Type B pancreatic cell (in vitro differentiated cells): ENCODE measurements around the gene ST8SIA2. TPM values are rescaled to one million over a fixed set of nuclear protein-coding genes. Genes with fewer than 3 reads are reported as not detected.

Source experiments
- DNase-seq: peaks from one replicate; pipeline ENCODE4 v3.0.0; 2021; ENCODE audit warnings: mixed read lengths; ENCODE audit not compliant: unreplicated experiment; ENCODE audit errors: extremely low spot score
- H3K27ac Mint-ChIP-seq: 2 replicates; pipeline ENCODE4 v1.8.0; 2021; ENCODE audit warnings: mild to moderate bottlenecking, mixed read lengths
- H3K27me3 Mint-ChIP-seq: 2 replicates; pipeline ENCODE4 v1.8.0; 2021; ENCODE audit warnings: mixed read lengths
- H3K36me3 Mint-ChIP-seq: 2 replicates; pipeline ENCODE4 v1.8.0; 2021; ENCODE audit warnings: mixed read lengths
- H3K4me1 Mint-ChIP-seq: one replicate; pipeline ENCODE4 v1.8.0; 2021; ENCODE audit warnings: mixed read lengths; ENCODE audit not compliant: unreplicated experiment
- H3K4me3 Mint-ChIP-seq: 2 replicates; pipeline ENCODE4 v1.8.0; 2021; ENCODE audit warnings: mild to moderate bottlenecking, mixed read lengths
- H3K9me3 Mint-ChIP-seq: 2 replicates; pipeline ENCODE4 v1.8.0; 2021; ENCODE audit warnings: mixed read lengths
- total RNA-seq: library from RNA; stranded (reverse); gene quantifications from 2 replicates; pipeline ENCODE4 v1.2.1, GENCODE V29; 2021; ENCODE audit warnings: low replicate concordance
- TF ChIP-seq, protein P1 (sequence below): fragments of 200-600 bp; sonication (generic); conservative IDR thresholded peaks from 2 replicates; pipeline ENCODE4 v1.5.0; 2021; ENCODE audit warnings: antibody characterized with exemption, mild to moderate bottlenecking

ST8SIA2 gene
- total RNA-seq, 1 donor from 2014 or later: 16.8 TPM

- Mint-ChIP-seq H3K27ac (peak overlapping the region; percentile 83), H3K4me3 (peak overlapping the region; percentile 89), H3K4me1 (peaks cover 11% of the 10 kb centered on the region), H3K36me3 (peaks cover 11% of the 10 kb centered on the region), H3K9me3 (no peaks in the 10 kb centered on the region), H3K27me3 (peaks cover 44% of the 10 kb centered on the region)
- TF ChIP-seq, protein P1, sequence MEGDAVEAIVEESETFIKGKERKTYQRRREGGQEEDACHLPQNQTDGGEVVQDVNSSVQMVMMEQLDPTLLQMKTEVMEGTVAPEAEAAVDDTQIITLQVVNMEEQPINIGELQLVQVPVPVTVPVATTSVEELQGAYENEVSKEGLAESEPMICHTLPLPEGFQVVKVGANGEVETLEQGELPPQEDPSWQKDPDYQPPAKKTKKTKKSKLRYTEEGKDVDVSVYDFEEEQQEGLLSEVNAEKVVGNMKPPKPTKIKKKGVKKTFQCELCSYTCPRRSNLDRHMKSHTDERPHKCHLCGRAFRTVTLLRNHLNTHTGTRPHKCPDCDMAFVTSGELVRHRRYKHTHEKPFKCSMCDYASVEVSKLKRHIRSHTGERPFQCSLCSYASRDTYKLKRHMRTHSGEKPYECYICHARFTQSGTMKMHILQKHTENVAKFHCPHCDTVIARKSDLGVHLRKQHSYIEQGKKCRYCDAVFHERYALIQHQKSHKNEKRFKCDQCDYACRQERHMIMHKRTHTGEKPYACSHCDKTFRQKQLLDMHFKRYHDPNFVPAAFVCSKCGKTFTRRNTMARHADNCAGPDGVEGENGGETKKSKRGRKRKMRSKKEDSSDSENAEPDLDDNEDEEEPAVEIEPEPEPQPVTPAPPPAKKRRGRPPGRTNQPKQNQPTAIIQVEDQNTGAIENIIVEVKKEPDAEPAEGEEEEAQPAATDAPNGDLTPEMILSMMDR: no peak
- no peak for DNase-seq
These were observed 1.5 kb downstream of the ST8SIA2 start for GRCh38 chr15:92395098-92395635.

DNA sequence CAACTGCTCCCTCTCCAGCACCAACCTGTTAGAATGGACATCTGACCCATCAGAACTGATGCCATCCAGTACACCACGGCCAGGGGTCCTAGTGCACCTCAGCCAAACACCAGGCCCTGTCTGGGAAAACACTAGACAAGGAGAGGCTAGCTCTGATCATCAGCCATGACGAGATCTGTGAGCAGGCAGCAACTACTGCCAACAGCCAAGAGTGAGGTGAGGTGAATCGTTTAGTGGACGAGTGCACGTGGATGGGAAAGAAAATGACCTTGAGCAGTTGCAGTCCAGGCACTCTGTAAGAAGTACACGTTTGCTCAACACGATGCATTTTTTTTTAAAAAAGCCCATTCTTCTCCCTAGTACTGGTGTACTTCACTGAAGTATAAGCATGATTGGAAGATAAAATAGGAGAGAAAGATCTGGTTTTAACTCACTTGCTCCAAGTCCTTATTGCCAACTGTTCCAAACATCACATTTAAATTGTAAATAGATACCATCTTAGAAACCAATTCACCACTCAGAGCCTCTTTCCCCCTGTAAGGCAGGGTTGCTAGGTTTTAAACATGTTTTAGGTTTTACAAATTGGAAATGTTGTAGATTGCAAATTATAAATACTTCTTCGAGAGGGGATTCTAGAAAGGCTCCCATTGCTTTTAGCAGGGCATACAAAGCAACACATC is 5.7 kb downstream of the ST8SIA2 start:
- TF ChIP-seq, protein P1: no peak
- DNase-seq: no peak
- H3K36me3 Mint-ChIP-seq: peaks cover 17% of the 10 kb centered on the region
- H3K4me1 Mint-ChIP-seq: peaks cover 15% of the 10 kb centered on the region
- H3K9me3 Mint-ChIP-seq: no peaks in the 10 kb centered on the region
- H3K27me3 Mint-ChIP-seq: peaks cover 14% of the 10 kb centered on the region
- H3K27ac Mint-ChIP-seq: no peak overlapping the region
- no peak overlapping the region for H3K4me3 Mint-ChIP-seq

DNA sequence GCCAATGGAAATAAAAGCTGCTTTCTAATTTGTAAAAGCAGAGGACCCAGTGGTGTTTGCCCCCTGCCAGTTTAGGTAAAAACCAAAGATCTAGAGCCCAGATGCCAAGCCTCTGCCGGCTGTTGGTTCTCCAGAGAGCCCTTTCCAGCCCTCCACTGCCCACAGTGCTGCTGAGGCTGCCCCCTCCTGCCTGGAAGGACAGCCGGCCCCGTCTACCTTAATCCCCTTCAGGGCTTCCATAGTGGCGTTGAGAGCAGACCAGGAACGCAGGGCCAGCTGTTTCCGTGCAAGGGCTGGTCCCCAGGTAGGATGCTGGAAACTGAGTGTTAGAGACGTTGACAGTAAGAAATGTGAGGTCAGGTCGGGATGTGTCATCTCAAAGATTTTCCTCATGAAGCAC is 6.9 kb downstream of the ST8SIA2 start:
- no peak overlapping the region for H3K27ac Mint-ChIP-seq
- no peak for DNase-seq
- no peaks in the 10 kb centered on the region for H3K9me3 Mint-ChIP-seq
- H3K36me3 Mint-ChIP-seq: peaks cover 17% of the 10 kb centered on the region
- H3K27me3 Mint-ChIP-seq: peaks cover 9% of the 10 kb centered on the region
- H3K4me1 Mint-ChIP-seq: peaks cover 10% of the 10 kb centered on the region
- H3K4me3 Mint-ChIP-seq: no peak overlapping the region
- TF ChIP-seq, protein P1: no peak

DNA sequence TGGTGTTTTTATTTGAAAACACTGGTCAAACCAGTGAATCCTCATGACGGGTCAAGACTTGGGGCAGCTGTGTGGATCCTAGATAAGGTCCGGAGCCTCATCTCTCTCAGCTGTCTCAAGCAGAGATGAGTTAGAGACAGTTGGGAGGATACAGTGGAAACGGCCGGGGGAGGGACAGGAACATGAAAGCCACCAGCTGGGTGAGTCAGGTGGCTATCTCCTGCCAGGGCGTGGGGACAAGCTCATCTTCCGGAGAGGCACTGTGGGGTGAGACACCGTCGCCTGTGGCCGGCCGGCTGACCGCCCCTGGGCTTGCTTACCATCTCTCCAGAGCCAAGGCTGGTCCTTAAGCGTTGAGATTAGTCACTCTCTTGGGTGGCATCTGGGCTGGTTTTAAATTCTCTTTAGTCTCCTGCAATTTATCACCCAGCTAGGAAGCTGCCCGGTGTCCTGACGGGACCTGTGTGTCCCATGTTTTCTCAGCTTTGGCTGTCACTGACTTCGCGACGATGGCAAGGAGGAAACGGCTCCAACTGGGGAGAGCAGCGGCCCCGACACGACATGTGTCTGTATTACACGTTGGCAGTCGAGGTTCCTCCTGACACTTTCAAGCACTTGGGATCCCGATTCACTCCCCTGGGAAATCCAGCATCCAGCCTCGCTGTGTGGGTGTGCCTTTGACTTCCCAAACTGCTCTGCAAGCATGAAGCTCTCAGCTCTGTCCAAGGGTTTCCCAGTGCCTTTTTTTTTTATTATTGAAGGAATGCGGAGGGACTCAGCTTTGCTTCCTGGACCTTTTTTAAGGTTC is 7.5 kb downstream of the ST8SIA2 start:
- TF ChIP-seq, protein P1: no peak
- DNase-seq: no peak
- H3K27me3 Mint-ChIP-seq: peaks cover 4% of the 10 kb centered on the region
- peaks cover 4% of the 10 kb centered on the region for H3K4me1 Mint-ChIP-seq
- no peaks in the 10 kb centered on the region for H3K9me3 Mint-ChIP-seq
- no peak overlapping the region for H3K27ac Mint-ChIP-seq
- no peak overlapping the region for H3K4me3 Mint-ChIP-seq
- peaks cover 13% of the 10 kb centered on the region for H3K36me3 Mint-ChIP-seq

GRCh38 chr15:92402751-92403150 is 9.1 kb downstream of the ST8SIA2 start:
- Mint-ChIP-seq H3K27ac (no peak overlapping the region), H3K4me3 (no peak overlapping the region), H3K9me3 (no peaks in the 10 kb centered on the region), H3K36me3 (peaks cover 9% of the 10 kb centered on the region), H3K4me1 (peaks cover 9% of the 10 kb centered on the region), H3K27me3 (no peaks in the 10 kb centered on the region)
- DNase-seq: no peak
- TF ChIP-seq, protein P1: no peak
